ENCODE results near the gene DHRS7C. TPM values are rescaled to one million over a fixed set of nuclear protein-coding genes. Genes with fewer than 3 reads are reported as not detected.

Gene DHRS7C
- total RNA-seq, 1 donor from 2014 or later = not detected

Other genes with a start within 250 kb of the DHRS7C start
- gene STX8, start 215.8 kb downstream of the DHRS7C start, total RNA-seq = 41.5 and 45.9 TPM in 2 replicates
- gene CFAP52, start 214.9 kb downstream of the DHRS7C start, total RNA-seq = not detected in 2 replicates
- gene USP43, start 146.1 kb downstream of the DHRS7C start, total RNA-seq = 0.05 TPM in 1 of 2 replicates, not detected in the other
- not detected in 2 replicates for gene GSG1L2, start 30.5 kb upstream of the DHRS7C start, total RNA-seq
- gene GLP2R, start 34.3 kb upstream of the DHRS7C start, total RNA-seq = not detected in 2 replicates
- gene RCVRN, start 113.7 kb upstream of the DHRS7C start, total RNA-seq = not detected in 2 replicates